PC-3 (cell line): ENCODE measurements around the gene CDH12.

ENCODE experiments used
- EZH2 ChIP-seq: fragments of 300-600 bp; sonication (generic); IDR thresholded peaks from one replicate; pipeline ENCODE4 v1.6.1; 2017; ENCODE audit warnings: antibody characterized with exemption, mild to moderate bottlenecking, low read length; ENCODE audit not compliant: unreplicated experiment
- EZH2phosphoT487 ChIP-seq: fragments of 300-600 bp; sonication (generic); IDR thresholded peaks from 2 replicates; pipeline ENCODE4 v1.6.1; 2018; ENCODE audit warnings: mild to moderate bottlenecking, antibody characterized with exemption, low read length, borderline replicate concordance
- TF ChIP-seq, protein P1 (sequence below): fragments of 300-600 bp; sonication (generic); conservative IDR thresholded peaks from 2 replicates; pipeline ENCODE4 v1.5.1; 2017; ENCODE audit warnings: antibody characterized with exemption, low read depth, mild to moderate bottlenecking, low read length

DNA sequence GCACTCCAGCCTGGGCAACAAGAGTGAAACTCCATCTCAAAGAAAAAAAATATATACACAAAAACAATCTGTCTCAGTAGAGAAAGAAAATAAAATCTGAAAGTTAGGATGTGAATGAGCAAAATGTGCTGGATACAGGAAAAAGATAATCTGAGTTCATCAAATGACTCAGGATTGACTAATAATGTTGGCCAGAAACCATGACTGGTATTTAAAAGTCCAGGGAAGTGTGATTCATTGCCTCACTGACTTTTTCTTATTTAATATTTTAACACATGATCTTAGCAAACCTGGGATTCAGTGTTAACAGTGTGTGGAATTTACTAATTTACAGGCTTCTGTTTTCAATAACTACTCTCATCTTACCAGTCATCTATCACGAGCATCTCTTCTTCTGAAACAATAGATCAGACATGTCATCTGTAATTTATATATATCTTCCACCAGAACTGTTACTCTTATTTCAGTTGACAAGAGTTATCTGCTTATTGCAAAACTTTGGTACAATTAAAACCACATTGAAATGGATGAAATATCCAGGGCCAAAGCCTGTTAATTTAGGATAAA is 256.7 kb downstream of the CDH12 start:
- TF ChIP-seq EZH2, result no peak
- TF ChIP-seq, protein P1, sequence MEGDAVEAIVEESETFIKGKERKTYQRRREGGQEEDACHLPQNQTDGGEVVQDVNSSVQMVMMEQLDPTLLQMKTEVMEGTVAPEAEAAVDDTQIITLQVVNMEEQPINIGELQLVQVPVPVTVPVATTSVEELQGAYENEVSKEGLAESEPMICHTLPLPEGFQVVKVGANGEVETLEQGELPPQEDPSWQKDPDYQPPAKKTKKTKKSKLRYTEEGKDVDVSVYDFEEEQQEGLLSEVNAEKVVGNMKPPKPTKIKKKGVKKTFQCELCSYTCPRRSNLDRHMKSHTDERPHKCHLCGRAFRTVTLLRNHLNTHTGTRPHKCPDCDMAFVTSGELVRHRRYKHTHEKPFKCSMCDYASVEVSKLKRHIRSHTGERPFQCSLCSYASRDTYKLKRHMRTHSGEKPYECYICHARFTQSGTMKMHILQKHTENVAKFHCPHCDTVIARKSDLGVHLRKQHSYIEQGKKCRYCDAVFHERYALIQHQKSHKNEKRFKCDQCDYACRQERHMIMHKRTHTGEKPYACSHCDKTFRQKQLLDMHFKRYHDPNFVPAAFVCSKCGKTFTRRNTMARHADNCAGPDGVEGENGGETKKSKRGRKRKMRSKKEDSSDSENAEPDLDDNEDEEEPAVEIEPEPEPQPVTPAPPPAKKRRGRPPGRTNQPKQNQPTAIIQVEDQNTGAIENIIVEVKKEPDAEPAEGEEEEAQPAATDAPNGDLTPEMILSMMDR, result no peak
- TF ChIP-seq EZH2phosphoT487, result no peak
